ELF-1 (cell line): ENCODE measurements around the gene SVEP1.
"Not testable (repeated sequence)": the region's sequence is repeated elsewhere in the genome, so short reads cannot be mapped to it uniquely, and the experiment has no call there.

Experiments
- DNase-seq: peaks from one replicate; pipeline ENCODE4 v3.0.0-alpha.2; 2016; ENCODE audit warnings: low read depth, low spot score

Gene SVEP1

GRCh38 chr9:110371411-110372007, 208.0 kb downstream of the SVEP1 start:
- no peak for DNase-seq

- no peak for DNase-seq
Observed at GRCh38 chr9:110370315-110370714, 209.2 kb downstream of the SVEP1 start.

- no peak for DNase-seq
Observed at GRCh38 chr9:110364451-110364850, 215.1 kb downstream of the SVEP1 start.

- not testable (repeated sequence) for DNase-seq
Observed at GRCh38 chr9:110358992-110359391, 220.5 kb downstream of the SVEP1 start.

GRCh38 chr9:110357505-110357904, 222.0 kb downstream of the SVEP1 start:
- no peak for DNase-seq

- no peak for DNase-seq
Observed at GRCh38 chr9:110356639-110357395, 222.7 kb downstream of the SVEP1 start.

- no peak for DNase-seq
Observed at GRCh38 chr9:110355911-110356310, 223.6 kb downstream of the SVEP1 start.

- DNase-seq = no peak
Observed at GRCh38 chr9:110351009-110351467, 228.5 kb downstream of the SVEP1 start.

- no peak for DNase-seq
Observed at GRCh38 chr9:110346325-110346724, 233.2 kb downstream of the SVEP1 start.

GRCh38 chr9:110344821-110345220, 234.7 kb downstream of the SVEP1 start:
- DNase-seq = no peak

- no peak for DNase-seq
Observed at GRCh38 chr9:110343551-110343950, 236.0 kb downstream of the SVEP1 start.

- peak; percentile 8 for DNase-seq
Observed at GRCh38 chr9:110340306-110340705, 239.2 kb downstream of the SVEP1 start.

- DNase-seq = no peak
Observed at GRCh38 chr9:110338143-110338542, 241.4 kb downstream of the SVEP1 start.

GRCh38 chr9:110337727-110338126, 241.8 kb downstream of the SVEP1 start, which contains the start of gene TXNDC8:
TXNDC8 (minus strand) TSS chr9:110337863.
- no peak for DNase-seq

- DNase-seq = no peak
Observed at GRCh38 chr9:110336363-110336762, 243.2 kb downstream of the SVEP1 start.

- DNase-seq = no peak
Observed at GRCh38 chr9:110334871-110335270, 244.7 kb downstream of the SVEP1 start.

GRCh38 chr9:110334183-110334582, 245.4 kb downstream of the SVEP1 start:
- no peak for DNase-seq

GRCh38 chr9:110332766-110333165, 246.8 kb downstream of the SVEP1 start:
- DNase-seq = no peak

- DNase-seq = no peak
Observed at GRCh38 chr9:110330484-110331105, 248.9 kb downstream of the SVEP1 start.

- no peak for DNase-seq
Observed at GRCh38 chr9:110329639-110330230, 249.8 kb downstream of the SVEP1 start.

GRCh38 chr9:110328763-110329162, 250.8 kb downstream of the SVEP1 start:
- no peak for DNase-seq

- no peak for DNase-seq
Observed at GRCh38 chr9:110327716-110328115, 251.8 kb downstream of the SVEP1 start.
